AG04449 (cell line): ENCODE measurements around the gene DPM1.
A peak's percentile ranks its signal among the peaks of the same experiment; 100 is the strongest.

Experiments
- CTCF ChIA-PET: fragments of 350-600 bp; formaldehyde crosslinking; extraction: SDS; loops from one replicate; lab custom pipeline; 2021; ENCODE audit warnings: antibody characterized with exemption; lab: Yijun Ruan, JAX
- POLR2A ChIA-PET: fragments of 400-600, 350-600 bp; formaldehyde crosslinking; extraction: SDS; loops from one replicate; lab custom pipeline; 2020; ENCODE audit warnings: antibody characterized with exemption, inconsistent platforms; lab: Yijun Ruan, JAX
- DNase-seq: peaks from one replicate; pipeline ENCODE4 v3.0.0-alpha.2; 2010; ENCODE audit warnings: low read depth, low spot score
- H3K4me3 ChIP-seq: 2 replicates; pipeline ENCODE4 v1.5.1; 2011; ENCODE audit warnings: low read depth, mild to moderate bottlenecking, control low read depth, low read length
- CTCF ChIP-seq: IDR thresholded peaks from one replicate; pipeline ENCODE4 v1.5.1; 2011; ENCODE audit warnings: mild to moderate bottlenecking, moderate library complexity, low read length, control low read depth, inconsistent platforms; ENCODE audit not compliant: insufficient read depth; ENCODE audit errors: missing control alignments

DPM1 gene

DNA sequence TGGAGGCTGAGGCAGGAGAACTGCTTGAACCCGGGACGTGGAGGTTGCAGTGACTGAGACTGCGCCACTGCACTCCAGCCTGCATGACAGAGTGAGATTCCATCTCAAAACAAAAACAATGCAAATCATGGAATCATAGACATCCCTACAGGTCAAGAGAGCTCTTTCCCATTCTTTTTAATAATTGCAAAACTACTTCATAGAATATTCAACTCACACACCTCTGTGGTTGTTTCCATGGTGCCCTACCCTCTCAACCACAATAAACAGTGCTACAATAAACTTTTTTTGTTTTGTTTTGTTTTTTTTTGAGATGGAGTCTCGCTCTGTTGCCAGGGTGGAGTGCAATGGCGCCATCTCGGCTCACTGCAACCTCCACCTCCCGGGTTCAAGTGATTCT is 15.3 kb downstream of the DPM1 start:
- TF ChIP-seq CTCF = no peak
- H3K4me3 ChIP-seq = no peak overlapping the region
- ChIA-PET CTCF (no interaction called here), POLR2A (interaction anchor here (0.7 to 2.2 kb wide), 2 partner anchors 15 to 991 kb away, joined by 3 to 7 read pairs; partner anchors contain the start of genes DPM1 and MOCS3)
- DNase-seq = no peak

GRCh38 chr20:50933589-50933988 is 24.7 kb downstream of the DPM1 start:
- POLR2A ChIA-PET = no interaction called here
- DNase-seq = no peak
- CTCF ChIA-PET = interaction anchor here (1.1 to 17.0 kb wide), 4 partner anchors 10 to 145 kb away, joined by 3 to 332 read pairs (median 6); partner anchors contain the start of gene BCAS4
- H3K4me3 ChIP-seq = no peak overlapping the region
- no peak for TF ChIP-seq CTCF

DNA sequence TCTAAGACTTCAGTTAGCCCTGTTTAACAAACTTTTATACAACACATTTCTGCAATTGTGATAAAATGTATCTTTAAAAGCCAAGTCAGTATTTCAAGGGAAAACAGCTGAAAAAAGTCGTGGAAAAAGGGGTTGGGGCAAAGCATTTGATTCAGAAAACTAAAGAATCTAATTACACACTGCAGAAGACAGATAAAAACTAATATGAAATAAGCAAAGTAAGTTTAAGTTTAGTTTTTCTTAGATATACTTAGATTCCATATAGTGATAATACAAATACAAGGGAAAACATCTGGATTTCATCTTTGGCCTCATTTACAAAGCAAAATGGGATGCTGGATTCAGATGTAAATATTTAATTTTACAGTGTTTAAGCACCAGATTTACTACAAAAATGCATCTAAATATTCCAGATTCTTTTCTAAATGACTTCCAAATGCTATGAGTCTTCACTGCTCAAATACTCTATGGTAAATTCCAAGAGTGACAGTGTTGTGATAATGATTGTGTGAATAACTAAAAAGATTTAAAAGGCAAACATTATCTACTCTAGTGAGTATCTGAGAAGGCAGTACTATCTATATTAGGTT is 25.5 kb downstream of the DPM1 start:
- TF ChIP-seq CTCF = no peak
- no peak for DNase-seq
- ChIA-PET CTCF (interaction anchor here (0.7 to 17.0 kb wide), 11 partner anchors 7 to 157 kb away, joined by 3 to 332 read pairs (median 6); partner anchors contain the start of gene BCAS4), POLR2A (no interaction called here)
- no peak overlapping the region for H3K4me3 ChIP-seq

- TF ChIP-seq CTCF = no peak
- POLR2A ChIA-PET = interaction anchor here (1.0 to 3.3 kb wide), 7 partner anchors 10 to 144 kb away, joined by 3 to 18 read pairs (median 7); partner anchors contain the start of genes BCAS4, DPM1 and MOCS3
- no peak for DNase-seq
- H3K4me3 ChIP-seq = peak overlapping the region; percentile 79
- CTCF ChIA-PET = interaction anchor here (0.5 to 17.0 kb wide), 17 partner anchors 8 to 156 kb away, joined by 3 to 332 read pairs (median 5); partner anchors contain the start of gene BCAS4
Observed at GRCh38 chr20:50932016-50932485, 26.3 kb downstream of the DPM1 start.

DNA sequence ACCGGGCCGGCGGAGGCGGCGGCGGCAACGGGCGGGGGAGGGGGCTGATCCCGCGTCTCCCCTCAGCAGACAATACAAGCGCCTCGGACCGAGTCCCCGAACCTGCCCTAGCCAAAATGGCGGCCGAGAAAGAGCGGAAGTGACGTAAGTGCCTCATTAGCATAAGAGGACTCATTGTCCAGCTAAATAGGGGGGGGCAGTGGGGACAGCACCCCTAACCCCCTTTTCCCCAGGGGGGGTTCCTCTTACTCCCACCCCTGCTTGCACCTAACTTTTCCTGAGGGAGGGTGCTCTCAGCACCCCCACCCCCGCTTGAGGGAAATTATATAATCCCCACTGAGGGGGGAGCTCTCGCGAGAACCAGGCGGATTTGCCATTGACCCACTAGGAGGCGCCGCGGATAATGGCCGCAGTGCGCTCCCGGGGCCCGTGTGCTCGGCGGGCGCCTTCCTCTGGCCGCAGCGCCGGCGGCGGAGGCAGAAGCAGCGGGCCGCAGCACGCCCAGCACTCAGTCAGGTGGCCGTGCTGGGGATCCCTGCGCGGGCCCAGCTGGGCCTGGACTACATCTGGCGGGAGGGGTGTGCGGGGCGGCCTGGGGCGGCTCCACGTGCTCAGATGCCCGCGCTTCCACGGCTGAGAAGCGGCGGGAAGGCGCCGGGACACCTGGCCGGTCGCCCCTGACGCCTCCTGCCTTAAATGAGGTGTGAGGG is 26.9 kb downstream of the DPM1 start, which contains the start of gene ADNP:
Gene ADNP, minus strand, starts transcription at position 132 of the 710 bp plus-strand sequence. CDS start 27,441 bp downstream, outside the sequence.
- peak; percentile 73 for TF ChIP-seq CTCF
- H3K4me3 ChIP-seq = peak within 1 kb of the TSS; percentile 79
- ChIA-PET POLR2A (interaction anchor here (0.6 to 3.3 kb wide), 11 partner anchors 9 to 1207 kb away, joined by 3 to 18 read pairs (median 4); partner anchors contain the start of genes BCAS4, DPM1 and MOCS3), CTCF (interaction anchor here (0.5 to 17.0 kb wide), 18 partner anchors 9 to 152 kb away, joined by 3 to 332 read pairs (median 5); partner anchors contain the start of gene BCAS4)
- no peak for DNase-seq

DNA sequence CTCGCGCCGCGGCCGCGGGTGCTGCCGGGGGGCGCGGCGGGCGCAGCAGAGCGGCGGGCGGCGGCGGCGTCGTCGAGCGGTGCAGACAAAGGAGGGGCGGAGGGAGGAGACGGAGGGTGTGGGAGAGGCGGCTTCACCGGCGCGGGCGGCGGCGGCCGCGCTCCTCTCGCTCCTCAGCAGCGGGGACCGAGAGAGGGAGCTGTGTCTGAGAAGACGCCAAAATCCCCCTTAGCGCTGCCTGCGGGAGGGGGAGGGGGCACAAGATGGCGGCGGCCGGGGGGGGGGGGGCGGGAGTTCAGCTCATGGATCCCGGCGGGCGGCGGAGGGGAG is 27.4 kb downstream of the DPM1 start:
- CTCF ChIA-PET = interaction anchor here (0.7 to 17.0 kb wide), 18 partner anchors 9 to 152 kb away, joined by 3 to 332 read pairs (median 6); partner anchors contain the start of gene BCAS4
- peak overlapping the region; percentile 79 for H3K4me3 ChIP-seq
- no peak for TF ChIP-seq CTCF
- POLR2A ChIA-PET = interaction anchor here (0.9 to 3.3 kb wide), 9 partner anchors 8 to 143 kb away, joined by 3 to 18 read pairs (median 6); partner anchors contain the start of genes BCAS4, DPM1 and MOCS3
- DNase-seq = no peak
